CD8-positive, alpha-beta memory T cell (primary cell): ENCODE results near the gene KCND3. TPM values are rescaled to one million over a fixed set of nuclear protein-coding genes. Genes with fewer than 3 reads are reported as not detected.
"Not testable (repeated sequence)": the region's sequence is repeated elsewhere in the genome, so short reads cannot be mapped to it uniquely, and the experiment has no call there.

ENCODE experiments used
- CTCF ChIA-PET: fragments of 350-600 bp; sonication (Branson Sonifier 250); formaldehyde crosslinking; loops from one replicate; lab custom pipeline; 2021; ENCODE audit warnings: antibody characterized with exemption; lab: Charles Lee
- POLR2A ChIA-PET: fragments of 350-600 bp; sonication (Branson Sonifier 250); formaldehyde crosslinking; loops from one replicate; lab custom pipeline; 2021; ENCODE audit warnings: antibody characterized with exemption; lab: Charles Lee
- DNase-seq, 5 donors: peaks; one replicate each; pipeline versions ENCODE4 v3.0.0 to v3.0.0-alpha.2; 2020 to 2022; ENCODE audit warnings: mixed read lengths in 1 of 5
- H3K27ac ChIP-seq: one replicate; pipeline ENCODE4 v1.7.0; 2013; ENCODE audit warnings: low read depth, mild to moderate bottlenecking, low read length, moderate library complexity
- H3K27me3 ChIP-seq: 2 replicates; pipeline ENCODE4 v1.7.0; 2013; ENCODE audit warnings: low read length, mild to moderate bottlenecking; ENCODE audit not compliant: insufficient read depth, poor library complexity, severe bottlenecking
- H3K36me3 ChIP-seq: 2 replicates; pipeline ENCODE4 v1.7.0; 2013; ENCODE audit warnings: mild to moderate bottlenecking, low read length, moderate library complexity; ENCODE audit not compliant: insufficient read depth
- H3K4me1 ChIP-seq: 2 replicates; pipeline ENCODE4 v1.7.0; 2013; ENCODE audit warnings: mild to moderate bottlenecking, low read length, moderate library complexity; ENCODE audit not compliant: insufficient read depth
- H3K4me3 ChIP-seq: 2 replicates; pipeline ENCODE4 v1.7.0; 2013; ENCODE audit warnings: mild to moderate bottlenecking, low read length
- H3K9me3 ChIP-seq: 2 replicates; pipeline ENCODE4 v1.7.0; 2013; ENCODE audit warnings: mild to moderate bottlenecking, low read length
- H3K27ac Mint-ChIP-seq, 8 donors: one replicate each; pipeline ENCODE4 v1.8.0; 2020 to 2021; ENCODE audit warnings: mixed read lengths in 8 of 8, mild to moderate bottlenecking in 6 of 8, inconsistent platforms in 3 of 8, moderate library complexity in 3 of 8
- H3K27me3 Mint-ChIP-seq, 2 donors: one replicate each; pipeline ENCODE4 v1.8.0; 2020 to 2021; ENCODE audit warnings: mixed read lengths in 2 of 2, mild to moderate bottlenecking in 1 of 2, moderate library complexity in 1 of 2
- H3K36me3 Mint-ChIP-seq, 3 donors: one replicate each; pipeline ENCODE4 v1.8.0; 2020 to 2021; ENCODE audit warnings: mixed read lengths in 3 of 3, inconsistent platforms in 1 of 3, mild to moderate bottlenecking in 1 of 3
- H3K4me1 Mint-ChIP-seq, 3 donors: one replicate each; pipeline ENCODE4 v1.8.0; 2020 to 2021; ENCODE audit warnings: mixed read lengths in 3 of 3, inconsistent platforms in 1 of 3, mild to moderate bottlenecking in 1 of 3
- H3K4me3 Mint-ChIP-seq, 7 donors: one replicate each; pipeline ENCODE4 v1.8.0; 2020 to 2021; ENCODE audit warnings: mixed read lengths in 7 of 7, mild to moderate bottlenecking in 6 of 7, moderate library complexity in 4 of 7, inconsistent platforms in 2 of 7
- H3K9me3 Mint-ChIP-seq, 5 donors: one replicate each; pipeline ENCODE4 v1.8.0; 2020 to 2022; ENCODE audit warnings: mixed read lengths in 5 of 5, mild to moderate bottlenecking in 3 of 5, moderate library complexity in 2 of 5, inconsistent platforms in 1 of 5
- polyA plus RNA-seq: library from polyadenylated mRNA; unstranded; fragments of 300-500 nt; fragmentation: Illumina TruSeq; gene quantifications from one replicate; pipeline ENCODE4 v1.2.3, GENCODE V29; 2021
- total RNA-seq, 2 experiments: library from RNA; stranded (reverse); gene quantifications; one replicate each; pipeline ENCODE4 v1.2.3, GENCODE V29; 2021

The KCND3 gene
- total and polyA plus RNA-seq, 3 experiments from 2014 or later = not detected

DNA sequence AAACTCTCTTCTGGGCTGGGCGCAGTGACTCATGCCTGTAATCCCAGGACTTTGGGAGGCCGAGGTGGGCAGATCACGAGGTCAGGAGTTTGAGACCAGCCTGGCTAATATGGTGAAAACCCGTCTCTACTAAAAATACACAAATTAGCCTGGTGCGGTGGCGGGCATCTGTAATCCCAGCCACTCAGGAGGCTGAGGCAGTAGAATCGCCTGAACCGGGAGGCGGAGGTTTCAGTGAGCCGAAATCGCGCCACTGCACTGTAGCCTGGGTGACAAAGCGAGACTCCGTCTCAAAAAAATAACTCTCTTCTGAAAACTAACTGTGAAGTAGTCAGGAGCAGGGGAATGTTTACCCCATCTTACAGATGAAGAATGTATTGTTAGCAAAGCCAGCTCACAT is 247.2 kb downstream of the KCND3 start:
- H3K9me3 ChIP-seq, H3K36me3 Mint-ChIP-seq, H3K27ac ChIP-seq, H3K36me3 ChIP-seq, H3K4me3 ChIP-seq, H3K27ac Mint-ChIP-seq, H3K9me3 Mint-ChIP-seq, POLR2A ChIA-PET, DNase-seq: not testable (repeated sequence)
- Mint-ChIP-seq H3K4me1 (peaks cover 15 to 26% (median 16%) of the 10 kb centered on the region in 3 donors), H3K27me3 (peaks cover 11 to 19% of the 10 kb centered on the region in 2 donors), H3K4me3 (peak overlapping the region in 1 of 7 donors; percentile 48)
- CTCF ChIA-PET = interaction anchor here (1.0 kb wide), 1 partner anchor 10 kb away, joined by 3 read pairs; no protein-coding TSS in a partner anchor
- Histone ChIP-seq H3K4me1 (peaks cover 22% of the 10 kb centered on the region), H3K27me3 (peaks cover 20% of the 10 kb centered on the region)

- DNase-seq = peak in 1 of 5 donors; percentile 31
- POLR2A ChIA-PET = interaction anchor here (2.8 kb wide), 1 partner anchor 15 kb away, joined by 15 read pairs; the partner anchor contains the start of gene DDX20
- Histone ChIP-seq H3K9me3 (no peaks in the 10 kb centered on the region), H3K27me3 (peaks cover 30% of the 10 kb centered on the region), H3K27ac (no peak overlapping the region), H3K4me3 (peak overlapping the region; percentile 74), H3K36me3 (no peaks in the 10 kb centered on the region), H3K4me1 (peaks cover 22% of the 10 kb centered on the region)
- H3K9me3 Mint-ChIP-seq = no peaks in the 10 kb centered on the region
- peaks cover 15 to 26% (median 16%) of the 10 kb centered on the region in 3 donors for H3K4me1 Mint-ChIP-seq
- H3K36me3 Mint-ChIP-seq = peaks cover 0 to 5% (median 0%) of the 10 kb centered on the region in 3 donors
- H3K27ac Mint-ChIP-seq = peak overlapping the region in 7 of 8 donors; percentile 3 to 85 (median 67)
- CTCF ChIA-PET = interaction anchor here (2.4 to 4.2 kb wide), 3 partner anchors 9 to 233 kb away, joined by 12 to 19 read pairs (median 13); partner anchors contain the start of gene DDX20
- peaks cover 16 to 19% of the 10 kb centered on the region in 2 donors for H3K27me3 Mint-ChIP-seq
- H3K4me3 Mint-ChIP-seq = peak overlapping the region; percentile 77 to 96 (median 88)
These were observed 249.3 kb downstream of the KCND3 start for GRCh38 chr1:111739925-111740765.

DNA sequence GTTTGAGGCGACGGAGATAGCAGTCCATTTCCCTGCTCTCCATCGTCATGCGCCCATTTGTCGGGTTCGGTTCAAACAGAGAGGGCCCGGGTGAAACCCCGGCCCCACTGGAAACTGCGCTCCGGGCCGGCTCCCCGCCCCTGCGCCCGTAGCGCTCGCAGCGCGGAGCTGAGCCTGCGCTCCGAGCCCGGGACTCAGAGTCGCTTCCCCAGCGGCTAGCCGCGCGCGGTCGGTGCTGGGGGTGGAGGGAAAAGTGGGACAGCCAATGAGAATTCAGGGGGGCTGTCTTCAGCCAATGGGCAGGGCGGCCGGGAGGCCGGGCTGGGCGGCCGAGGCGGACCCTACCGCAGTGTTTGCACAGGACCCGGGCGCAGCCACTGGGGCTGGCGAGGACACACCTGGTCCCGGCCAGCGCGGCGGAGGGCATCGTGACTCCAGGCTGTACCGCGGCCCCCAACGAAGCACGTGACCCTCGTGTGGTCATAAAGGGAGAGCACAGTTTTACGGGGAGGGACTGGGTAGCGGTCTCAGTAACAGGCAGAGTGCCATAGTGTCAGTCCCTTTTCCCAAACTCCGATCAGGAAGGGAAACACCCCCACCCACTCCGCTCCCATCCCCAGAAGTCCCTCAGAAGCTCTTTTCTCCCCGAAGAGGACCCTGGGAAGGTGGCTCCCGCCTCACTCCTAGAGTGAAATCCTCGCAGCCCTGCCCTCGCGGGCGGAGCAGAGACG is 250.1 kb downstream of the KCND3 start, which contains the start of gene INKA2:
TSS of gene INKA2 (minus strand) at position 202 of the 731 bp plus-strand sequence. CDS start at position 49, 153 bp downstream.
- DNase-seq = peak; percentile 37 to 69 (median 50)
- Mint-ChIP-seq H3K9me3 (no peaks in the 10 kb centered on the region), H3K27ac (peak within 1 kb of the TSS in 7 of 8 donors; percentile 21 to 91 (median 85)), H3K4me1 (peaks cover 15 to 26% (median 16%) of the 10 kb centered on the region in 3 donors), H3K36me3 (peaks cover 0 to 5% (median 0%) of the 10 kb centered on the region in 3 donors), H3K4me3 (peak within 1 kb of the TSS; percentile 85 to 96 (median 89)), H3K27me3 (peaks cover 16% of the 10 kb centered on the region in 2 donors)
- H3K27ac ChIP-seq = no peak within 1 kb of the TSS
- H3K36me3 ChIP-seq = no peaks in the 10 kb centered on the region
- CTCF ChIA-PET = interaction anchor here (1.1 to 4.2 kb wide), 5 partner anchors 10 to 232 kb away, joined by 6 to 19 read pairs (median 13); partner anchors contain the start of gene DDX20
- POLR2A ChIA-PET = interaction anchor here (0.6 to 2.8 kb wide), 5 partner anchors 11 to 523 kb away, joined by 3 to 15 read pairs (median 3); partner anchors contain the start of gene DDX20
- H3K4me1 ChIP-seq = peaks cover 22% of the 10 kb centered on the region
- H3K4me3 ChIP-seq = peak within 1 kb of the TSS; percentile 74
- peaks cover 30% of the 10 kb centered on the region for H3K27me3 ChIP-seq
- no peaks in the 10 kb centered on the region for H3K9me3 ChIP-seq

DNA sequence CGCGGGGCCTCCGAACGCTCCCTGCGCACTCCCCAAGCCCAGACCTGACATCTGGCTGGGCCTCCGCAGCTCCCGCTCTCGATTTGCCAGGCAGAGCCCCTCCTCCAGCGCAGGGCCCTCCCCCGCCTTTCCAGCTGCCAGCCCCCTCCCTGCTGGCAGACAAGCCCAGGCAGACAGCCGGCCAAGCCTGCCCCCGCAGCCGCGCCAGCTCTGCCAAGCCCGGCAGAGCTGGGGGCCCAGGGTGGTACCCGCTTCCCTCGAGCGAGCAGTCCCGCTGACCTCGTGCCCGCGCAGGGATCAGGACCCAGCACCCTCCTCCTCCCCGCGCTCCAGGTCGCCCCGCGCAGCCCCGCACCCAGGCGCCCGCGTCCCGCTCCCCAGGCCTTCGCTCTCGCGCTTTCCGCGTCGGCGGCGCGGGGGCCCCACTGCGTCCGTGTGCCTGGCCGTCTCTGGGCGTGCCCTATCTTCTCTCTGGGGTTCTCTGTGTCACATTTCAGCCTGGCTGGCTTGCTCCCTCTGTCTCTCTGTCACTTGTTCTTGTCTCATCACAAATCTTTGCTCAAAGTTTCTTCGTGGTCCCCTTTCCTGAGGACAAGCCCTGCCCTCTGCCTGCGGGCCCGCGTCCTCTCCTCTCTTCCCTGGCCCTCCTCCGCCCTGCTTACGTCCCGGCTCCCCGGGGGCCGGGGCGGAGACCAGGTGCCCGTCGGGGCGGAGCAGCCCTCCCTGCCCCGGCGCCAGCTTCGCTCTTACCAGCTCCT is 250.9 kb downstream of the KCND3 start:
- Histone ChIP-seq H3K27ac (no peak overlapping the region), H3K4me1 (peaks cover 22% of the 10 kb centered on the region), H3K36me3 (no peaks in the 10 kb centered on the region), H3K9me3 (no peaks in the 10 kb centered on the region), H3K27me3 (peaks cover 30% of the 10 kb centered on the region), H3K4me3 (peak overlapping the region; percentile 74)
- Mint-ChIP-seq H3K4me1 (peaks cover 15 to 26% (median 16%) of the 10 kb centered on the region in 3 donors), H3K27ac (peak overlapping the region in 7 of 8 donors; percentile 21 to 91 (median 76)), H3K27me3 (peaks cover 16% of the 10 kb centered on the region in 2 donors), H3K36me3 (peaks cover 0 to 5% (median 0%) of the 10 kb centered on the region in 3 donors), H3K4me3 (peak overlapping the region; percentile 85 to 96 (median 89)), H3K9me3 (no peaks in the 10 kb centered on the region)
- ChIA-PET CTCF (interaction anchor here (1.1 to 4.2 kb wide), 6 partner anchors 10 to 231 kb away, joined by 3 to 19 read pairs (median 12); partner anchors contain the start of gene DDX20), POLR2A (interaction anchor here (0.7 to 2.8 kb wide), 5 partner anchors 12 to 522 kb away, joined by 3 to 15 read pairs (median 3); partner anchors contain the start of gene DDX20)
- peak; percentile 26 to 52 (median 39) for DNase-seq

- Mint-ChIP-seq H3K36me3 (peaks cover 0 to 5% (median 0%) of the 10 kb centered on the region in 3 donors), H3K4me1 (peaks cover 15 to 26% (median 16%) of the 10 kb centered on the region in 3 donors), H3K27me3 (peaks cover 16% of the 10 kb centered on the region in 2 donors), H3K9me3 (no peaks in the 10 kb centered on the region), H3K27ac (peak overlapping the region in 7 of 8 donors; percentile 11 to 91 (median 56)), H3K4me3 (peak overlapping the region; percentile 85 to 96 (median 89))
- ChIA-PET POLR2A (interaction anchor here (1.5 to 2.8 kb wide), 2 partner anchors 17 to 24 kb away, joined by 3 to 15 read pairs; partner anchors contain the start of gene DDX20), CTCF (interaction anchor here (1.1 to 4.2 kb wide), 5 partner anchors 11 to 231 kb away, joined by 3 to 19 read pairs (median 13); partner anchors contain the start of gene DDX20)
- Histone ChIP-seq H3K4me3 (peak overlapping the region; percentile 74), H3K4me1 (peaks cover 22% of the 10 kb centered on the region), H3K36me3 (no peaks in the 10 kb centered on the region), H3K9me3 (no peaks in the 10 kb centered on the region), H3K27me3 (peaks cover 30% of the 10 kb centered on the region), H3K27ac (no peak overlapping the region)
- peak in 1 of 5 donors; percentile 54 for DNase-seq
These were observed 251.4 kb downstream of the KCND3 start for GRCh38 chr1:111738133-111738435.

- Histone ChIP-seq H3K4me1 (peaks cover 22% of the 10 kb centered on the region), H3K27me3 (peaks cover 30% of the 10 kb centered on the region), H3K9me3 (no peaks in the 10 kb centered on the region), H3K36me3 (no peaks in the 10 kb centered on the region), H3K27ac (no peak overlapping the region), H3K4me3 (peak overlapping the region; percentile 74)
- ChIA-PET CTCF (interaction anchor here (1.1 to 4.2 kb wide), 7 partner anchors 12 to 230 kb away, joined by 3 to 19 read pairs (median 12); partner anchors contain the start of gene DDX20), POLR2A (interaction anchor here (1.0 to 2.8 kb wide), 3 partner anchors 13 to 23 kb away, joined by 3 to 15 read pairs (median 3); partner anchors contain the start of gene DDX20)
- peaks cover 15 to 26% (median 16%) of the 10 kb centered on the region in 3 donors for H3K4me1 Mint-ChIP-seq
- peaks cover 16% of the 10 kb centered on the region in 2 donors for H3K27me3 Mint-ChIP-seq
- peak overlapping the region; percentile 85 to 96 (median 89) for H3K4me3 Mint-ChIP-seq
- DNase-seq = no peak
- peak overlapping the region in 6 of 8 donors; percentile 1 to 91 (median 43) for H3K27ac Mint-ChIP-seq
- H3K9me3 Mint-ChIP-seq = no peaks in the 10 kb centered on the region
- peaks cover 0 to 5% (median 0%) of the 10 kb centered on the region in 3 donors for H3K36me3 Mint-ChIP-seq
These were observed 252.0 kb downstream of the KCND3 start for GRCh38 chr1:111737216-111738132.
